GM18498 (cell line): ENCODE results near the gene CYP26A1.

Source experiments
- ATAC-seq: cut with Tn5 transposase; IDR thresholded peaks from one replicate; pipeline ENCODE4 v1.9.1; 2021; ENCODE audit warnings: mild to moderate bottlenecking, moderate library complexity; ENCODE audit not compliant: unreplicated experiment

The CYP26A1 gene

GRCh38 chr10:93064874-93065660 lies 8.6 kb upstream of the CYP26A1 start:
- no peak for ATAC-seq

DNA sequence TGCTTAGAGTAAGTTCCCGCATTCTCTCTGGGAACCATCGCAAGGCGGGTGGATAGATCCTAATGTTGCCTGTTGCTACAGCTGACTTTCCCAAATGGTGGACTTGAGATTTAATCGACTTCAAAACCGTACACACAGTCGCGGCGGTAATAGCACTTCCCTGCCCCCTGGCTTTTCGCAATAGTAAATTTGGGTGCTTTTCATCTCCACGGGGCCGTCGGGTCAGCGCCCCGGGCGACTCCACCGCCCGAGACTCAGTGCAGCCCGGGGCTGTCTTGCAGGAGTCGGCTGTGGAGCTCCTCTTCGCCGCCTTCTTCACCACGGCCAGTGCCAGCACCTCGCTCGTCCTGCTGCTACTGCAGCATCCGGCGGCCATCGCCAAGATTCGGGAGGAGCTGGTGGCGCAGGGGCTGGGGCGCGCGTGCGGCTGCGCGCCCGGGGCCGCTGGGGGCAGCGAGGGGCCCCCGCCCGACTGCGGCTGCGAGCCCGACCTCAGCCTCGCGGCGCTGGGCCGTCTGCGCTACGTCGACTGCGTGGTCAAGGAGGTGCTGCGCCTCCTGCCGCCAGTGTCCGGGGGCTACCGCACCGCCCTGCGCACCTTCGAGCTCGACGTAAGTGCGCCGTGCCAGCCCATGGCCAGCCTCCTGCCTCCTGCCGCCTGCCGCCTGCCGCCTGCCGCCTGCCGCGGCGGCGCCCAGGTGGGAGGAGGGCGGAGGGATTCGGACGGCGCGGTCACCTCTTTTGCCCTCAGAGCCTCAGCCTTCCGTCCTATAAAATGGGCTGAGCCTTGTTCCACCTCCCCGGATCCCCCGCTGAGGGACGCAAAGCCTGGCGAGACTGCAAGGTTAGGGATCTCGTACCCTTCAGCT lies 7.8 kb upstream of the CYP26A1 start:
- no peak for ATAC-seq

DNA sequence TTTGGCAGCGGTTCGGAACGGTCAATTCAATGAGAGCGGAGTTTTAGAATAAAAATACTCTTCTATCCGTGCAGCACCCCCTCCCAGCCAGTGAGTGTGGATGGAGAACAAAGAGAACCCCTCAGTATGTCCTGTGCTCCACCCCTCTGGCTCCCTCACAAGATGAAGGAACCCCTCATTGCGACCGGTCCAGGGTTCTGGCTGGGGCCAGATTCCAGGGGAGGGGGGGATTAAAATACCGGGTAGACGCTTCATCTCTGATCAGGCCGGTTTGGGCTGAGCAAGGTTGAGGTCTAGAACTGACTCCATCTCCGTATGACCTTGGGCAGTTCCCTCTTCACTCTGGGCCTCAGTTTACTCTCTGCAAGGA lies 7.2 kb upstream of the CYP26A1 start:
- ATAC-seq = no peak

DNA sequence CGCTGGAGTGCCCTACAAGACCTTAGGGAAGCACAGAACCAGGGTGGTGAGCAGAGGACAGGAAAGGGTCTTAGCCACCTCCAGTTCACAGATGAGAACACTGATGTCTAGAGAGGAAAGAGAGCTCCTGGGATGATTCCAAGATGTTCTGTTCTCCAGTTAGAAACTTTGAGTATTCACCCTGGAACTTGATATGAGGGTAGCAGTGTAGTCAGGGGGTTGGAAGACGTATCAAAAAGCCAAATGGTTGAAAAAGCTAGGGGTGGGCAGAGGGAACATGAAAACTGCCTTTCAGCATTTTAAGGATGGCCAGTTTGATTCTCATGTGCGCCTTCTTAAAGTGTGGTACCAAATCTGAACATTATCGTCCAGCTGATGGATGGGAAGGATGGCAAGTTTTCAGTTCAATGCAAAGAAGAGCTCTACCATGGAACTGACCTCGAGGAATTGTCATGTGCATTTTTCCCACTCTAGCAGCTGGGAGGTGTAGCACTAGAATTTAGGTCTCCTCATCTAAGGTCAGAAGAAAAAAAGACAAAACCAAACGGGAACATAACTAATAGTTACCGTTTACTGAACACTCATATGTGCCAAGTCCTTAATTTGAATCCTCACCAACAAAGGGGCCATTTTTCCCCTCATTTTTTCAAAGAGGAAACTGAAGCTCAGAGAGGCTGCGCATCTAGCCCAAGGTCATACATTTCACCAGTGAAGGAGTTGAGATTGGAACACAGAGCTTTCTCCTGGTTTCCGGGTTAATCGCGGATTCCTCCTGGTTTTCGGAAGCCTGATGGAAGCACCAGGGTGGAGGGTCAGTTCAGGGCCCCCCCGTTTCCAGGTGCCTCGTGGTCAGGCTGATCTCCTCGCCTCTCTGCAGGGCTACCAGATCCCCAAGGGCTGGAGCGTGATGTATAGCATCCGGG lies 6.0 kb upstream of the CYP26A1 start:
- no peak for ATAC-seq

DNA sequence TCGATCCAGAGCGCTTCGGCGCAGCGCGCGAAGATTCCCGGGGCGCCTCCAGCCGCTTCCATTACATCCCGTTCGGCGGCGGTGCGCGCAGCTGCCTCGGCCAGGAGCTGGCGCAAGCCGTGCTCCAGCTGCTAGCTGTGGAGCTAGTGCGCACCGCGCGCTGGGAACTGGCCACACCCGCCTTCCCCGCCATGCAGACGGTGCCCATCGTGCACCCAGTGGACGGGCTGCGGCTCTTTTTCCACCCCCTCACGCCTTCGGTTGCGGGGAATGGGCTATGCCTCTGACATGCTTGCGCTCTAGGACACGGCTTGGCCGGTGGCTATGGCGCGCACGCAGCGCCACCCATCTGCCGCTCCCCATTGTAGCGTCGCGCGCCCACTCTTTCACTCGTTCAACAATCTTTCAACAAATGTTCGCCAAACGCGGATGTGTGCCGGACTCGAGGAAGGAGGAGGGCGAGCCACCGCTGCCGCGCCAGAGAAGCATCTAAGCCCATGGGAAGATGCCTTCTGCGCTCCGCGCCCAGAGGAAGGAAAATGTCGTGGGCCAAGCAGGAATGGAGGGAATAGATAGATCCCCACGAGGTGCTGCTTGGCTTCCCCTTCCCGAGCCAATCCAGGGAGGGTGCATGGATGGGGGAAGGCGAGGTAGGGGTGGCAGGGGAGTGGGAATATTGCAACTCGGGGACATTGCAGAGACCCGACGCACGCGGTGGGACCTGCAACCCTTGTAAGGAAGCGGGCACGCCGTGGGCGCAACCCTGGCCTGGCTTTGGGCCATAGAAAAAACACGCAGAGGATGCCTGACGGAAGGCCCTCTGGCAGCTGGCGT lies 5.1 kb upstream of the CYP26A1 start:
- no peak for ATAC-seq

GRCh38 chr10:93069245-93069561 lies 4.5 kb upstream of the CYP26A1 start:
- ATAC-seq = no peak

DNA sequence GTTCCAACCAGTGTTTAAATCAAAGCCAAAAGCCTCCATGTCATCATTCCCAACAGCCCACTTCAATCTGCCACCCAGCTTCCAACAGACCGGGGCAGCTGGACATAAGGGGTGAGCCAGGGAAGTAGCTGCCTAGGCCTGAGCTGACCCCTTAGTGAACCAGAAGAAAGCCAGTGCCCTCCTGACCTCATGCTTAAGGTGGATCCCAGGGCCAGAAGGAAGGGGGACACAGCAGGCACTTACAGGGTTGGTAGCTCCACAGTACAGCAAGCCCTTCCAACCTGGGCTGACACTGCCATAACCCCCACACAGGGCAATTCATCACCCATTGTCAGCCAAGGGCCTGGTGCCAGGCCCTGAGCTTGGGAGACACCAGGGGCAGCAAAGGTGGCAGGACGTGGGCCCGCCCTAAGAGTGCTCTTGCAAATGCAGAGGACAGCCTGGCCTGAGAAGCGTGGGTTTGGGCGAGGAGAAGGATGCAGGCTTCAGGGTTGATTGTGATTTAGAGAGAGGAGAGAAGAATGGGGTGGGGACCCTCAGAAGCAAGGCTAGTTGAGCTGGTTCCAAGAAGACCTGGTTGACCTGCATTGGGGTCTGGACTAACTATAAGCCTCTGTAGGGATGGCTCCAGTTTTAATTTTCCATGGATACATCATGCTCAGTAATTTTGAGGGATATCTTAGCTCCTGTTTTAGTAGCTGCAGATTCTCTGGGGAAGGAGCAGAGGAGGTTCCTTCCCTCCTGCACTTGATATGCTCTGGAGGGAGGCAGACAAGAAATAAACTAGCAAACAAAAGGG lies 3.1 kb upstream of the CYP26A1 start:
- no peak for ATAC-seq

DNA sequence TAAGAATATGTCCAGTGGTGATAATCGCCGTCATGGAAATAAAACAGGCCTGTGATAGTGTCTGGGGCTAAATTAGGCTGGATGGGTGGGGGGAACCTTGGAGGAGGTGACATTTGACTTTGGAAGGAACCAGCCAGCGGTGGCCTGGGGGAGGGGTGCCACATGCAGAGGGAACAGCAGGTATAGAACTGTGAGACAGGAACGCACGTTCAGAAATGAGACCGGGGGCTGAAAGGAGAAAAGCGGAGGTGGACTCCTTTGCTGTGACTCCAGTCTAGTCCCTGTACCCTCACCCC lies 2.6 kb upstream of the CYP26A1 start:
- no peak for ATAC-seq

DNA sequence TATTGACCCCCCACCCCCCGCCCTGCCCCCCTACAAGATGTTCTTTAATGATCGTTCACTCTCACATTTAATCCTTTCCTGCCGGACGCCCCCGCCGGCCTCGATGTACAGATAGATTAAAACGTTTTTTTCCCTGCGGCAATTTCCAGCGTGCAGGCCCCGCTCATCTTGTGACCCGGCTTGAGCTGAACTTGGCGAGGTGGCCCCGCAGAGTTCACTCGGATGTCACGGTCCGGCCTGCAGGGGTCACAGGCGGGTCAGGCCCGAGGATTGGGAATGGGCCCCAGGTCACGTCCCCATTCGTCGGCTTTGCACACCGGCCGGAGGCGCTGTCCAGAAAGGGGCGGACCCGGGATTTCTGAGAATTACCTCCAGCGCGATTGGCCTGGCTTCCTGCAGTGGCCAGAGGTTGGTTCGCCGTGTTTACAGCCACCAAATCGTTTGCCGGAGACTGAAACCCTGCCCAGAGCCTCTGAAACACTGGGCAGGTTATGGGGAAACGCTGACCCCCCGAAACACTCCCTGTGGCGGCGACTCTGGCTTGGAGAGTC lies 1.9 kb upstream of the CYP26A1 start:
- ATAC-seq = no peak

GRCh38 chr10:93072225-93072712 lies 1.4 kb upstream of the CYP26A1 start:
- no peak for ATAC-seq

GRCh38 chr10:93072713-93073538 lies 767 bp upstream of the CYP26A1 start:
- no peak for ATAC-seq

GRCh38 chr10:93074147-93074596 lies 479 bp downstream of the CYP26A1 start:
- ATAC-seq = no peak

- ATAC-seq = no peak
Observed at GRCh38 chr10:93074597-93075368, 1.1 kb downstream of the CYP26A1 start.

DNA sequence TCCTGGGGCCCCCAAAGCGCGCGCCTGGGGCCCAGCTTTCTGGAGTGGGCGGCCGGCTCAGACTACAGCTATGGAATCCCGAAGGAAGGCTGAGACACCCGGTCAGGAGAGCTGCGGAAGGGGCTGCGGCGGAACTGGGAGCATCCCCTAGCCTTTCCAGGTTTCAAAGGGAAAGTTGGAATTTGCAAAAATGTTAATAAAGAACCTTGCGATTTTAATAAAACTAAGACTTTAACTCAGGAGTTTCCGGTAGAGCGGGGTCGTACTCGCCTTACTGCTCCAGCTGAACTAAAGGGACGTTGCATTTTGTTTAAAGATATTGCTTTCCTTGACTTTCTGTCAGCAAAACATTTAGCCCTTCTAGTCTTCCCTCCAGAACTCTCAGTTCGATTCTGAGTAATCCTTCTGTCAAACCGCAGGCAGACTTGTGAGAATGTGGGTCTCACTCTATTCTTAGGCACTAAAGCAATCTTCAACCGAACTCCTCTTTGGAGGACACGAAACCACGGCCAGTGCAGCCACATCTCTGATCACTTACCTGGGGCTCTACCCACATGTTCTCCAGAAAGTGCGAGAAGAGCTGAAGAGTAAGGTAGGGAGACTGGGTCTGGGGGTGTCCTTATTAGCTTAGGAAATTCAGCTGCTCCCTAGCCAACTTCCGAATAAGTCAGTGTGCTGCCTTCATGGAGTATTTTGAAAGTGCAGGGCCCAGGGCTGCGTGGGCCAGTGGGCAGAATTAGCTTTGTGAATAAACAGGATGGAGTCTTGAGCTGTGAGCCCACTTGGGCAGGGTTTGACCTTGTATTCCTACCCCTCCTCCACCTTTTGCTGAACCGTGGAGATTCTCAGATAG lies 1.9 kb downstream of the CYP26A1 start:
- peak; percentile 56 for ATAC-seq

GRCh38 chr10:93076871-93077270 lies 3.2 kb downstream of the CYP26A1 start:
- ATAC-seq = no peak

- ATAC-seq = no peak
Observed at GRCh38 chr10:93077860-93078337, 4.2 kb downstream of the CYP26A1 start.
